Measurements from ENCODE around the gene EIF3K. TPM values are rescaled to one million over a fixed set of nuclear protein-coding genes. Genes with fewer than 3 reads are reported as not detected.

EIF3K gene
- total RNA-seq, 4 donors from 2014 or later, result 326 to 534 (median 466) TPM

GRCh38 chr19:38663957-38664502 is 45.0 kb downstream of the EIF3K start:
- peak overlapping the region in 1 of 4 donors; percentile 3 for H3K4me3 ChIP-seq
- no peaks in the 10 kb centered on the region for H3K27me3 ChIP-seq
- no peak for TF ChIP-seq CTCF (IDR thresholded peaks at IDR 0.05)
- no peak for TF ChIP-seq POLR2A (IDR thresholded peaks at IDR 0.05)
- peak; percentile 51 to 82 for TF ChIP-seq EP300 (IDR thresholded peaks at IDR 0.05)
- peak in 1 of 2 donors; percentile 45 for DNase-seq (ENCODE audit: low spot score in 2 of 2)
- no peaks in the 10 kb centered on the region for H3K9me3 ChIP-seq
- H3K27ac ChIP-seq, result peak overlapping the region; percentile 81 to 93 (median 87)
- H3K36me3 ChIP-seq, result no peaks in the 10 kb centered on the region
- WGBS, 2 donors, result 48% methylated on average over 18 to 19 of the region's 19 CpGs
- H3K4me1 ChIP-seq, result peaks cover 2 to 100% (median 89%) of the 10 kb centered on the region in 4 donors

GRCh38 chr19:38664503-38665211 is 45.7 kb downstream of the EIF3K start:
- H3K9me3 ChIP-seq, result no peaks in the 10 kb centered on the region
- H3K36me3 ChIP-seq, result no peaks in the 10 kb centered on the region
- DNase-seq (ENCODE audit: low spot score in 2 of 2), result no peak
- H3K27me3 ChIP-seq, result no peaks in the 10 kb centered on the region
- TF ChIP-seq EP300 (IDR thresholded peaks at IDR 0.05) (no peak), POLR2A (IDR thresholded peaks at IDR 0.05) (no peak), CTCF (IDR thresholded peaks at IDR 0.05) (no peak)
- WGBS, 2 donors, result 45 to 47% methylated on average over 7 of the region's 7 CpGs
- H3K27ac ChIP-seq, result peak overlapping the region; percentile 81 to 93 (median 87)
- H3K4me1 ChIP-seq, result peaks cover 0 to 100% (median 89%) of the 10 kb centered on the region in 4 donors
- no peak overlapping the region for H3K4me3 ChIP-seq

GRCh38 chr19:38665219-38665931 is 46.4 kb downstream of the EIF3K start:
- no peak for DNase-seq (ENCODE audit: low spot score in 2 of 2)
- no peaks in the 10 kb centered on the region for H3K27me3 ChIP-seq
- WGBS, 2 donors, result 58 to 64% methylated on average over 13 of the region's 13 CpGs
- H3K27ac ChIP-seq, result peak overlapping the region; percentile 81 to 93 (median 87)
- no peaks in the 10 kb centered on the region for H3K9me3 ChIP-seq
- H3K36me3 ChIP-seq, result no peaks in the 10 kb centered on the region
- H3K4me3 ChIP-seq, result no peak overlapping the region
- H3K4me1 ChIP-seq, result peaks cover 0 to 100% (median 89%) of the 10 kb centered on the region in 4 donors
- TF ChIP-seq CTCF (IDR thresholded peaks at IDR 0.05), result no peak
- no peak for TF ChIP-seq POLR2A (IDR thresholded peaks at IDR 0.05)
- no peak for TF ChIP-seq EP300 (IDR thresholded peaks at IDR 0.05)

GRCh38 chr19:38665950-38666662 is 47.1 kb downstream of the EIF3K start:
- peak in 1 of 2 donors; percentile 44 for TF ChIP-seq EP300 (IDR thresholded peaks at IDR 0.05)
- TF ChIP-seq POLR2A (IDR thresholded peaks at IDR 0.05), result no peak
- H3K27me3 ChIP-seq, result no peaks in the 10 kb centered on the region
- no peaks in the 10 kb centered on the region for H3K36me3 ChIP-seq
- no peak overlapping the region for H3K4me3 ChIP-seq
- peak overlapping the region; percentile 81 to 93 (median 87) for H3K27ac ChIP-seq
- 25 to 32% methylated on average over 19 of the region's 19 CpGs for WGBS, 2 donors
- H3K4me1 ChIP-seq, result peaks cover 0 to 100% (median 89%) of the 10 kb centered on the region in 4 donors
- no peaks in the 10 kb centered on the region for H3K9me3 ChIP-seq
- DNase-seq (ENCODE audit: low spot score in 2 of 2), result peak; percentile 43 to 65

Data from tibial nerve (tissue), 4 donors.